ENCODE measurements around the gene LACTB. TPM values are rescaled to one million over a fixed set of nuclear protein-coding genes. Genes with fewer than 3 reads are reported as not detected.

The LACTB gene
- total RNA-seq, 4 donors from 2014 or later: 9.0 to 18.4 (median 16.5) TPM

DNA sequence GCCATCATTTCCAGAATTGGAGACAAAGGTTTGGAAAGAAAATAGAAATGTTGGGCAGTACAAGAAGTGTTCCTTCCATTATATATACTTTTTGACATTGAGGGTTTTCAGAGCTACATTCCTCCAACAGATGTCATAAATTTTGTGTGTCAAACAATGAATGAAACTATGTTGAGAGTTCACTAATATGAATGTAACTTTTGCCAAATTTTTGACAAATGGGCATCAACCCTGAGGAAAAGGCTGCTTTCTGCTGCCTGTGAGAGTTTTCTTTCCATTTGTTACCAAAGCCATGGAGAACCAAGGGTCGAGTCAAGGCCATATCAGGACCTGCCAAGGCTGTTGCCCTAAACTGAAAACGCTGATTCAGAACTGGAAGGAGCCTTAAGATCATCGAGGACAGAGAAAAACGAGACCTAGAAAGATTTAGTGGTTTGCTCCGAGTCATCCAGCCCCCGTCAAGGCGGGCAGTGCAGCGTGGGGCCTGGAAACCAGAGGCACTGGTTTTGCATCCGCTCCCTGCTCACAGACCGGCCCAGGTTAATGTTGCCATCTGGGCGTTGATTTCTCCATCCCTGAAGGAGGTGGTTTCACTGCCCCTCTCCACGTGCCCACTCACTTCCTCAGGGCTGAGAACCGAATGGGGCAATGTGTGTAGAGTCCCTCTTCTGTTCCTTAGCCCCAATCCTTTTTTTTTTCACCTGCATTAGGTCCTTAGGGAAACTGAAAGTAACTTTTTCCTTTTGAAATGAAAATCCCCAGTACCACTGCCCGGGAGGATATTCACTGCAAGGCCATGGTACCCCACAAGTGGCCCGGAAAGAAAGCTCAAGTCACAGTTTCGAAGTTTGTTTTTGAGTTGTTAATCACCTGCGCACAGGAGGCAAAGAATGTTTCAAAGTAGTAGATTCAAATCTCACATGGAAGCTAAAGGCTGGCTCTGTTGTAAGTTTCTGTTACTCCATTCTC is 46.4 kb upstream of the LACTB start:
- Histone ChIP-seq H3K36me3 (peaks cover 0 to 17% (median 0%) of the 10 kb centered on the region in 3 donors), H3K27me3 (no peaks in the 10 kb centered on the region), H3K4me3 (no peak overlapping the region), H3K27ac (peak overlapping the region in 1 of 4 donors; percentile 30), H3K9me3 (no peaks in the 10 kb centered on the region), H3K4me1 (peaks cover 0 to 18% (median 6%) of the 10 kb centered on the region in 4 donors)
- WGBS, 2 donors: 55 to 58% methylated on average over 17 of the region's 17 CpGs
- no peak for DNase-seq (ENCODE audit: low spot score in 2 of 2)
- TF ChIP-seq EP300 (IDR thresholded peaks at IDR 0.05): no peak
- no peak for TF ChIP-seq POLR2A (IDR thresholded peaks at IDR 0.05)
- TF ChIP-seq, protein P1, sequence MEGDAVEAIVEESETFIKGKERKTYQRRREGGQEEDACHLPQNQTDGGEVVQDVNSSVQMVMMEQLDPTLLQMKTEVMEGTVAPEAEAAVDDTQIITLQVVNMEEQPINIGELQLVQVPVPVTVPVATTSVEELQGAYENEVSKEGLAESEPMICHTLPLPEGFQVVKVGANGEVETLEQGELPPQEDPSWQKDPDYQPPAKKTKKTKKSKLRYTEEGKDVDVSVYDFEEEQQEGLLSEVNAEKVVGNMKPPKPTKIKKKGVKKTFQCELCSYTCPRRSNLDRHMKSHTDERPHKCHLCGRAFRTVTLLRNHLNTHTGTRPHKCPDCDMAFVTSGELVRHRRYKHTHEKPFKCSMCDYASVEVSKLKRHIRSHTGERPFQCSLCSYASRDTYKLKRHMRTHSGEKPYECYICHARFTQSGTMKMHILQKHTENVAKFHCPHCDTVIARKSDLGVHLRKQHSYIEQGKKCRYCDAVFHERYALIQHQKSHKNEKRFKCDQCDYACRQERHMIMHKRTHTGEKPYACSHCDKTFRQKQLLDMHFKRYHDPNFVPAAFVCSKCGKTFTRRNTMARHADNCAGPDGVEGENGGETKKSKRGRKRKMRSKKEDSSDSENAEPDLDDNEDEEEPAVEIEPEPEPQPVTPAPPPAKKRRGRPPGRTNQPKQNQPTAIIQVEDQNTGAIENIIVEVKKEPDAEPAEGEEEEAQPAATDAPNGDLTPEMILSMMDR (IDR thresholded peaks at IDR 0.05): no peak

DNA sequence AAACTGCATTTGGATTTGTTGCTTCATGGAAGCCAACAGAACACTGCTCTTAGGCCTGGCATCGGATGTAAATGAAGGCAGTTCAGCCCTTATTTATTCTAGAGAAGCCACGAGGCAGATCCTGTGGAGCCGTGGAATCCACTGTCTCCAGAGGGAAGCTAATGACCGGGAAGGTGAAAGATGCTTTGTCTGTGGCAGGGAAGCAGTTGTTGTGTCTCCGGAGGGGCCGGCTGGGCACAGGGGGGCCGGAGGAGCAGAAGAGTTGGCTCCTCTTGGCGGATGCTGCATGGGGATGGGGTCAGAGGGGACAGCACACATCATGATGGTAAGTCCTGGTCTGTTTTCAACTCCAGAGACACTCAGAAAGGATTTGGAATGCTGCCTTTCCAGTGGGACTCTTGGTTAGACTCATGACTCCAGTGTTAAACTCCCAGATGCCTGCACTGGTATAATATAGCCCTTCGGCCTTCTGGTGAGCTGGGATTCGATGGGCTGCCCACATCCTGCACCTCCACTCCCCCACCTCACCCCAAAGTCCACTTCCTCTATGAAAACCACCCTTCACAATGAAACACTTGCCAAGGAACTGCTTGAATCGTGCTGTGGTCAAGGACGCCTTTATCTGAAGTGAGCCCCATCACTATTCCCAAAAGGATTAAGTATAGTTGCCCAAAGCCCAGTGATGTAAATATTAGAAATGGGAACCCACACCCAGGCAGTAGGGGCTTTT is 45.5 kb upstream of the LACTB start:
- peaks cover 0 to 18% (median 6%) of the 10 kb centered on the region in 4 donors for H3K4me1 ChIP-seq
- H3K4me3 ChIP-seq: no peak overlapping the region
- peaks cover 0 to 9% (median 0%) of the 10 kb centered on the region in 3 donors for H3K36me3 ChIP-seq
- no peaks in the 10 kb centered on the region for H3K9me3 ChIP-seq
- peak overlapping the region in 1 of 4 donors; percentile 30 for H3K27ac ChIP-seq
- no peak for DNase-seq (ENCODE audit: low spot score in 2 of 2)
- 53 to 54% methylated on average over 12 of the region's 12 CpGs for WGBS, 2 donors
- no peak for TF ChIP-seq POLR2A (IDR thresholded peaks at IDR 0.05)
- TF ChIP-seq EP300 (IDR thresholded peaks at IDR 0.05): no peak
- TF ChIP-seq, protein P1 (IDR thresholded peaks at IDR 0.05): no peak
- H3K27me3 ChIP-seq: no peaks in the 10 kb centered on the region

DNA sequence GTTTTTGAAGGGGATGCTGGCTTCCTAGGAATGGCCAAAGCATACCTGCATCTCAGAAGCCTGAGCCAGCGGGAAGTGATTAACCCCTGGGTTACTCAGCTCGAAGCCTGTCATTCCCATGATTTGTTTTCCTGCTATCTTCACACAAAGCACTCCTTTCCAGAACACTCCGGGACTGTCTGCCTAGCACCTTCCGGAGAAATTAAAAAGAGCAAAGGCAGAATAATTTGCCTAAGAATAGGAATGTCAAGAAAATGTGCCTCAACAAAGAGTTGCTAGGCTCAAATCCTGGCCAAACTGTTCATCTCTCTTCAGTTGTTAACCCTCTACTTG is 45.0 kb upstream of the LACTB start:
- TF ChIP-seq, protein P1 (IDR thresholded peaks at IDR 0.05): no peak
- TF ChIP-seq POLR2A (IDR thresholded peaks at IDR 0.05) (no peak), EP300 (IDR thresholded peaks at IDR 0.05) (no peak)
- 83 to 87% methylated on average over 4 of the region's 4 CpGs for WGBS, 2 donors
- peaks cover 0 to 3% (median 0%) of the 10 kb centered on the region in 3 donors for H3K36me3 ChIP-seq
- no peak for DNase-seq (ENCODE audit: low spot score in 2 of 2)
- H3K4me1 ChIP-seq: peaks cover 0 to 18% (median 6%) of the 10 kb centered on the region in 4 donors
- H3K9me3 ChIP-seq: no peaks in the 10 kb centered on the region
- no peaks in the 10 kb centered on the region for H3K27me3 ChIP-seq
- H3K4me3 ChIP-seq: no peak overlapping the region
- H3K27ac ChIP-seq: no peak overlapping the region

DNA sequence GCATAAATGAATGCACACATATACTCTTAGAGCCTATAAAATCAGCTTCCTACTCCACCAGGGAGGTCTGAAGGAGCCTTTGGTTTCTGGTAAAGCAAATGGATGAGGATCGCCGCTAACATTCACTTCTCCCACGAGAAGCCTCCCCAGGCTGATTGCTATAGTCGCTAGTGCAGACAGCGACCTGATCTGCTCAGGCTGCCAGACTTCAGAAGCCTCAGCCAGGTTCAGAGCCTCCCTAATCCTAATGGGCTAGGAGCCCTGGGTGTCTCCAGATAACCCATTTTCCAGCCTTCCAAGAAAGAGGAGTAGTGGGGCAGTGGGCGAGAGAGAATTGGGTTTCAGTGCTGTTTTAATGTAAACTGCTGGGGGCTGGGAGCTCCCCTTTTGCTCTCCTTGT is 43.7 kb upstream of the LACTB start:
- TF ChIP-seq, protein P1 (IDR thresholded peaks at IDR 0.05): no peak
- TF ChIP-seq POLR2A (IDR thresholded peaks at IDR 0.05) (no peak), EP300 (IDR thresholded peaks at IDR 0.05) (no peak)
- Histone ChIP-seq H3K27me3 (no peaks in the 10 kb centered on the region), H3K4me3 (no peak overlapping the region), H3K9me3 (no peaks in the 10 kb centered on the region), H3K36me3 (no peaks in the 10 kb centered on the region), H3K27ac (no peak overlapping the region), H3K4me1 (peaks cover 0 to 18% (median 6%) of the 10 kb centered on the region in 4 donors)
- WGBS, 2 donors: 65 to 83% methylated on average over 6 of the region's 6 CpGs
- DNase-seq (ENCODE audit: low spot score in 2 of 2): no peak

Data from tibial nerve (tissue), 4 donors.